Cerebellar cortex (tissue), 1 donor: ENCODE measurements around the gene SH2D2A.

Source experiments
- DNase-seq: peaks from one replicate; pipeline ENCODE4 v3.0.0-alpha.2; 2015; ENCODE audit warnings: low spot score

The SH2D2A gene

GRCh38 chr1:156823210-156823790 lies 6.7 kb upstream of the SH2D2A start:
- DNase-seq, result no peak

- DNase-seq, result no peak
Observed at GRCh38 chr1:156822680-156823079, 6.0 kb upstream of the SH2D2A start.

GRCh38 chr1:156821801-156822200 lies 5.2 kb upstream of the SH2D2A start:
- DNase-seq, result no peak

- no peak for DNase-seq
Observed at GRCh38 chr1:156815961-156816422, 656 bp downstream of the SH2D2A start.

GRCh38 chr1:156815307-156815826 lies 1.3 kb downstream of the SH2D2A start:
- no peak for DNase-seq

GRCh38 chr1:156814571-156815260 lies 1.9 kb downstream of the SH2D2A start:
- DNase-seq, result no peak

GRCh38 chr1:156813750-156814570 lies 2.7 kb downstream of the SH2D2A start:
- DNase-seq, result no peak

- no peak for DNase-seq
Observed at GRCh38 chr1:156813298-156813697, 3.4 kb downstream of the SH2D2A start.

GRCh38 chr1:156812293-156812990 lies 4.2 kb downstream of the SH2D2A start:
- no peak for DNase-seq

- DNase-seq, result no peak
Observed at GRCh38 chr1:156811168-156811567, 5.5 kb downstream of the SH2D2A start.

- DNase-seq, result no peak
Observed at GRCh38 chr1:156809711-156810366, 6.8 kb downstream of the SH2D2A start.

- DNase-seq, result no peak
Observed at GRCh38 chr1:156809281-156809680, 7.4 kb downstream of the SH2D2A start.

GRCh38 chr1:156808186-156809030 lies 8.2 kb downstream of the SH2D2A start:
- no peak for DNase-seq

GRCh38 chr1:156807627-156808026 lies 9.0 kb downstream of the SH2D2A start:
- DNase-seq, result no peak

- DNase-seq, result no peak
Observed at GRCh38 chr1:156806512-156807440, 9.9 kb downstream of the SH2D2A start.

- DNase-seq, result no peak
Observed at GRCh38 chr1:156805766-156806511, 10.7 kb downstream of the SH2D2A start.

GRCh38 chr1:156804572-156805243 lies 11.9 kb downstream of the SH2D2A start:
- no peak for DNase-seq

- DNase-seq, result no peak
Observed at GRCh38 chr1:156804026-156804425, 12.6 kb downstream of the SH2D2A start.
